GM19372 (cell line): ENCODE results near the gene DNAJC15.
A peak's percentile ranks its signal among the peaks of the same experiment; 100 is the strongest.

Source experiments
- ATAC-seq: cut with Tn5 transposase; IDR thresholded peaks from one replicate; pipeline ENCODE4 v1.9.1; 2021; ENCODE audit warnings: mild to moderate bottlenecking, low read depth, moderate library complexity; ENCODE audit not compliant: unreplicated experiment

The DNAJC15 gene

DNA sequence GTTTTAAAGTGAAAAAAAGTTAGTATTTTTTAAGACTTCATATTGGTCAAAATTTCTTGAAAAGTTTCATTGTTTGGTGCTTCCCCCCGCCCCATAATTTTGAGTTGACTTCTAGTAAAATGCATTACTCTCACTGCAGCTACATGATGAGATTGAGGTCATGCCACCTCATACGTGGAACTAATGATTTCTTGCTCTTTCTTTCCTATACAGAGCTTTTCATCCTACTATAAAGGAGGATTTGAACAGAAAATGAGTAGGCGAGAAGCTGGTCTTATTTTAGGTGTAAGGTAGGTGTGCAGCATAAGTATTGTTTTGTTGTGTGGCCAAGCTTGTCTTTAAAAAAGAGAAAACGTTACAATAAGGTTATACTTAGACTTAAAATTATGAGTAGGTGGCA lies 55.0 kb downstream of the DNAJC15 start:
- ATAC-seq: no peak

GRCh38 chr13:43079392-43079931 lies 56.1 kb downstream of the DNAJC15 start:
- ATAC-seq: no peak

DNA sequence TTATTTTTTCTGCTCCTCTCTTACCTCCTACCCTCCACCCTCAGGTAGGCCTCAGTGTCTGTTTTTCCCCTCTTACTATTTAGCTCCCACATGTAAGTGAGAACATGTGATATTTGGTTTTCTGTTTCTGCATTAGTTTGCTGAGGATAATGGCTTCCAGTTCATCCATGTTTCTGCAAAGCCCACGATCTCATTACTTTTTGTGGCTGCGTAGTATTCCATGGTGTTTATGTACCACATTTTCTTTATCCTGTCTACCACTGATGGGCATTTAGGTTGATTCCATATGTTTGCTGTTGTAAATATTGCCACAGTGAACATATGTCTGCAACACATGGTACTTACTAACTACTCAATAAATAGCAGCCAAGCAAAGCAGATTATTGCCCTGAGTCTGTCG lies 56.8 kb downstream of the DNAJC15 start:
- ATAC-seq: no peak

GRCh38 chr13:43081866-43082265 lies 58.5 kb downstream of the DNAJC15 start:
- ATAC-seq: no peak

DNA sequence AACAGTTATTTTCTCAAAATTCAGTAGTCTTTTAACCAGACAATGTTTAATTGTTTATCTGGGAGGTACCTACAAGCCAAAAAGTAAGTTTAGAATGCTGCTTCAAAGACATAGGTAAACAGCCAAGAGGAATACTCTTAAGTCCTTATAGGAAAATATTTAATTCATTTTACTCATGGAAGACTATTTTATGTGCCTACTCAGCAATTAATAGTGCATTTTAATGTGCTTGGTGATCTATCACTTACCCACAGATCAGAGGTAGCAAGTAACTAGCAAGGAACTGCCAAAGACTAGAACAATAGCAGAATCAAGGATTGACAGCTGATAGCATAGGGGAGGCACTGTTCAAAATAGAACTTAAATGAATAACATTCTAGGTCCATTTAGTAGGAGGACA lies 60.4 kb downstream of the DNAJC15 start:
- no peak for ATAC-seq

- ATAC-seq: no peak
Observed at GRCh38 chr13:43085545-43085944, 62.2 kb downstream of the DNAJC15 start.

- ATAC-seq: no peak
Observed at GRCh38 chr13:43086181-43086580, 62.8 kb downstream of the DNAJC15 start.

DNA sequence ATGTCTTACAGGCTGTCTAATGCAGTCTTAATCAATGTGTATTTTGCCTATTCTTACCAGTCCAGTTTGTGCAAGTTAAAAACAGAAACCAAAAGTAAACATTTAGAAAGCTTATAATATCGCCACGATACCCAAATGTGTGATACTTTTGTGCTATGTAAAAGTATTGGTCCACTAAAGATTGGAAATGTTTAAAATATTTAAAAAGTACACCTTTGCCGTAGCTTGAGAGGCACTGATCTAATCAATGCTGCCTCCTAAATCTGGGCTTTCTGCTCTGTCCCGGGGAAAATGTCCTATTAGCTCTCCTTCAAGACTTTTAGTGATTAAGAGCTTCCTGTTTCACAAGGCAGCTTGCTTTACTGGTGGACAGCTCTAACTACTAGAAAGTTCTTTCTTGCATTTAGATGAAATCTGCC lies 64.7 kb downstream of the DNAJC15 start:
- ATAC-seq: no peak

- ATAC-seq: no peak
Observed at GRCh38 chr13:43089912-43090498, 66.6 kb downstream of the DNAJC15 start.

DNA sequence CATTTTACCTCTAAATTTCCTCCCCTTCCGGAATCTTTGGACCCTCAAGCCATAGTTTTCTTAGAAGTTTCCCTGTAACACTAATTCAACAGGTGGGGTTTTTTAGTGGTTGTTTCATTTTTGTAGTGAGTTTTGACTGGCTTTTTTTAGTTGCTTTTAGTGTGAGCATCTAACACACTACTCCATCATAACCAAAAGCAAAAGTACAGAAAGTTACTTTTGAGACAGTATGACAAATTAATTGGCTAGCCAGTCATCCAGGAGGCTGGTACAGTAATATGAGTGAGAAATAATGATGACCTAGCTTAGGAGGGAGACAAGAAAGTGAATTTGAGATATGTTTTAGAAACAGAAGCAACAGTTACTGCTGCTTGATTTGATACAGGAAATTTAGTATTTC lies 71.5 kb downstream of the DNAJC15 start:
- peak; percentile 59 for ATAC-seq

- no peak for ATAC-seq
Observed at GRCh38 chr13:43095771-43096719, 72.7 kb downstream of the DNAJC15 start.

DNA sequence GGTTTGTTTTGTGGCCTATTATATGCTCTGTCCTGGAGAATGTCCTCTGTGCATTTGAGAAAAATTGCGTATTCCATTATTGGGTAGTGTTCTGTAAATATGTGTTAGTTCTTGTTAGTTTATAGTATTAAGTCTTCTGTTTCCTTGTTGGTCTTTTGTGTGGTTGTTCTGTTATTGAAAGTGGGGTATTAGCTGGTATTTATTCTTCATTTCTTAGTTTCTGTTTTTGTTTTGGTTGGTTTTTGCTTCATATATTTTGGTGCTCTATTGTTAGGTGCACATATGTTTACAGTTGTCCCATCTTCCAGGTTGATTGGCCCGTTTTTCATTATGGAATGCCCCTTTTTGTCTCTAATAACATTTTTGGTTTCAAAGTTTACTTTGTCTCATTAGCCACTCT lies 77.3 kb downstream of the DNAJC15 start:
- ATAC-seq: no peak

DNA sequence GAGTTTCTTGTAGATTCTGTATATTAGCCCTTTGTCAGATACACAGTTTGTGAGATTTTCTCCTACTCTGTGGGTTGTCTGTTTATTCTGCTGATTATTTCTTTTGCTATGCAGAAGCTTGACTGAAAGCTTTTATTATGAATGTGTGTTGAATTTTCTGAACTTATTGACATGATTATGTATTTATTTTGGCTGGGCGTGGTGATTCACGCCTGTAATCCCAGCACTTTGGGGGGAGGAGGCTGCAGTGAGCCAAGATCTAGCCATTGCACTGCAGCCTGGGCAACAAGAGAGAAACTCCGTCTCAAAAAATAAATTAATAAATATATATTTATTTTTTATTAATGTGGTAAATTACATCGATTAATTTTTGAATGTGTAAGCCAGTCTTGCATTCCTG lies 78.9 kb downstream of the DNAJC15 start:
- no peak for ATAC-seq

DNA sequence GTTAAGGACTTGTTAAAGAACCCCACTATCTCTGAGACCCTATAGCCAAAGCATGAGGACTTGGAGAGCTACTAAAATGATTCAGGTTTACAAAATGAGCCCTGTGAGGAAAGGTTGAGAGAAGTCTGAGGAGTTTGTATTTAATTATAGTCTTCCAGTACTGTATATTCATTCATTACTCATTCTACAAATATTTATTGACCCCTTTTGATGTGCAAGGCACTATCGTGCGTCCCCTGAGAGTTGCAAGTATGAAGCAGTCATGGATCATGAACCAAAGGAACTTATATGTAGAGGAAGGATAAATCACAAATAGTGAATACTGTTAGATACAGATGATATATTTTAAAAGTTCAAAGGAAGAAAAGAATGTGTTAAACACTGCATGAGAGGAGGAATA lies 84.4 kb downstream of the DNAJC15 start:
- no peak for ATAC-seq

DNA sequence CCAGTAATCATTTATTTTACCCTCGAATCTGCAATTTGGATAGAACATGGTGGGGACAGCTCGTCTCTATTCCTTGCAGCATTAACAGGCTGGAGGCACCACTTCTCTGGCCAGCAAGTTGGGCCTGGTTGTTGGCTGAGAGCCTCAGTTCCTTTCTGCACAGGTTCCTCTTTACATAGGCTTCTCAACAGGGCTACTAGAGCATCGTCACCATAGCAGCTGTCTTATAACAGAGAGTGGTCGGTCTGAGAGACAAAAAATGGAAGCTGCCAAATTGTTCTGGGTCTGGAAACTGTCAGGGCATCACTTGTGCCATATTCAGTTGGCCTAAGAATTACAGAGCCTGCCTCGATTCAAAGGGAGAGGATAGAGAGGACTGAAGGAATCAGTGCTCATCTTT lies 86.7 kb downstream of the DNAJC15 start:
- no peak for ATAC-seq

- ATAC-seq: no peak
Observed at GRCh38 chr13:43110658-43111057, 87.3 kb downstream of the DNAJC15 start.

- ATAC-seq: no peak
Observed at GRCh38 chr13:43111559-43112400, 88.4 kb downstream of the DNAJC15 start.

- no peak for ATAC-seq
Observed at GRCh38 chr13:43113603-43114002, 90.2 kb downstream of the DNAJC15 start.

DNA sequence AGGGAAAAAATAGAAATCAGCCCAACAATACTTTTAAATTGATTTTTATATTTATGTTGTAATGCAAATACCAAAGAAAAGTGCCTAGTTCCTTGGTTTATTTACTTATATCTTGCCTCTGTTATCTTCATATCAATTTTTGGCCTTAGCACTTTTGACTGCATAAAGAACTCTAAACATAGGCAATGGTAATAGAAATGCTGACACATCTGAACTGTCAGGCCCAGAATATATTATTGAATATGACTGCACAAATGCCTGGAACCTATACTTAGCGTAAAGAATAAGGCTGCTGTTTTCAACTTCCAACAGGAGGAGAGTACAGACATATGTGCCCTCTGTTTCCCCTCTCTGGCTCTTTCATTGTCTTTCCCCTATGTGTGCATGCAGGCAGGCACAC lies 91.1 kb downstream of the DNAJC15 start:
- ATAC-seq: no peak

- no peak for ATAC-seq
Observed at GRCh38 chr13:43115141-43115540, 91.8 kb downstream of the DNAJC15 start.

GRCh38 chr13:43116242-43116641 lies 92.9 kb downstream of the DNAJC15 start:
- no peak for ATAC-seq
